ENCODE data around the gene CUL4A. TPM values are rescaled to one million over a fixed set of nuclear protein-coding genes. Genes with fewer than 3 reads are reported as not detected.

The CUL4A gene
- total and polyA plus RNA-seq, 2 experiments from 2014 or later, result 67.3 to 197 TPM

- no peaks in the 10 kb centered on the region for H3K9me3 ChIP-seq (ENCODE audit: low read depth)
- H3K4me3 ChIP-seq, result no peak overlapping the region
- no peak overlapping the region for H2AFZ ChIP-seq
- peaks cover 2% of the 10 kb centered on the region for H3K36me3 ChIP-seq (ENCODE audit: low read depth)
- peaks cover 100% of the 10 kb centered on the region for H3K79me2 ChIP-seq (ENCODE audit: insufficient read depth)
- in situ Hi-C loops (cut with MboI), result loop anchor here (10.0 kb wide), 1 partner anchor 185 kb away; no protein-coding TSS in a partner anchor
- peaks cover 22% of the 10 kb centered on the region for H3K4me1 ChIP-seq (ENCODE audit: insufficient read depth)
- H3K9me2 ChIP-seq (ENCODE audit: insufficient read depth), result no peaks in the 10 kb centered on the region
- peaks cover 31% of the 10 kb centered on the region for H3F3A ChIP-seq (ENCODE audit: insufficient read depth)
- H3K27me3 ChIP-seq (replicated peaks; ENCODE audit: insufficient read depth), result no peaks in the 10 kb centered on the region
- WGBS, 2 experiments (ENCODE audit: low coverage in 1 of 2, low lambda C conversion rate in 2 of 2, missing lambda C conversion rate in 2 of 2), result 83% methylated on average over 14 of the region's 14 CpGs
- H3K9ac ChIP-seq, result no peak overlapping the region
- peak; percentile 53 for DNase-seq
- H4K20me1 ChIP-seq (ENCODE audit: insufficient read depth), result peaks cover 25% of the 10 kb centered on the region
- TF ChIP-seq EZH2phosphoT487 (IDR thresholded peaks at IDR 0.05; ENCODE audit: insufficient read depth, low read depth), result no peak
- TF ChIP-seq EZH2 (IDR thresholded peaks at IDR 0.05; ENCODE audit: insufficient read depth, poor library complexity, severe bottlenecking), result no peak
- no peak overlapping the region for H3K4me2 ChIP-seq (ENCODE audit: unreplicated experiment)
- no peak overlapping the region for H3K27ac ChIP-seq
These were observed 10.0 kb downstream of the CUL4A start for GRCh38 chr13:113219256-113219940.

- Histone ChIP-seq H3K27me3 (replicated peaks; ENCODE audit: insufficient read depth) (no peaks in the 10 kb centered on the region), H3K9me2 (ENCODE audit: insufficient read depth) (no peaks in the 10 kb centered on the region), H3K36me3 (ENCODE audit: low read depth) (peaks cover 10% of the 10 kb centered on the region), H3K4me2 (ENCODE audit: unreplicated experiment) (no peak overlapping the region), H3K9ac (no peak overlapping the region), H4K20me1 (ENCODE audit: insufficient read depth) (peaks cover 22% of the 10 kb centered on the region), H3K9me3 (ENCODE audit: low read depth) (no peaks in the 10 kb centered on the region), H3K4me3 (no peak overlapping the region), H3K27ac (no peak overlapping the region), H3K79me2 (ENCODE audit: insufficient read depth) (peaks cover 100% of the 10 kb centered on the region), H2AFZ (no peak overlapping the region), H3F3A (ENCODE audit: insufficient read depth) (peaks cover 31% of the 10 kb centered on the region), H3K4me1 (ENCODE audit: insufficient read depth) (peaks cover 22% of the 10 kb centered on the region)
- TF ChIP-seq EZH2phosphoT487 (IDR thresholded peaks at IDR 0.05; ENCODE audit: insufficient read depth, low read depth) (no peak), EZH2 (IDR thresholded peaks at IDR 0.05; ENCODE audit: insufficient read depth, poor library complexity, severe bottlenecking) (no peak)
- 73 to 77% methylated on average over 13 of the region's 13 CpGs for WGBS, 2 experiments (ENCODE audit: low coverage in 1 of 2, low lambda C conversion rate in 2 of 2, missing lambda C conversion rate in 2 of 2)
- in situ Hi-C loops (cut with MboI), result no loop called here
- DNase-seq, result no peak
These were observed 10.8 kb downstream of the CUL4A start for GRCh38 chr13:113220141-113220598.

GRCh38 chr13:113220877-113221276, 11.5 kb downstream of the CUL4A start:
- Histone ChIP-seq H3K4me2 (ENCODE audit: unreplicated experiment) (no peak overlapping the region), H3K9me2 (ENCODE audit: insufficient read depth) (no peaks in the 10 kb centered on the region), H3K79me2 (ENCODE audit: insufficient read depth) (peaks cover 100% of the 10 kb centered on the region), H3K9ac (no peak overlapping the region), H3K4me3 (no peak overlapping the region), H3K4me1 (ENCODE audit: insufficient read depth) (peaks cover 21% of the 10 kb centered on the region), H3F3A (ENCODE audit: insufficient read depth) (peaks cover 30% of the 10 kb centered on the region), H3K27ac (no peak overlapping the region), H3K36me3 (ENCODE audit: low read depth) (peaks cover 10% of the 10 kb centered on the region), H2AFZ (no peak overlapping the region), H3K27me3 (replicated peaks; ENCODE audit: insufficient read depth) (no peaks in the 10 kb centered on the region), H4K20me1 (ENCODE audit: insufficient read depth) (peaks cover 17% of the 10 kb centered on the region), H3K9me3 (ENCODE audit: low read depth) (no peaks in the 10 kb centered on the region)
- in situ Hi-C loops (cut with MboI), result no loop called here
- 91 to 95% methylated on average over 7 of the region's 7 CpGs for WGBS, 2 experiments (ENCODE audit: low coverage in 1 of 2, low lambda C conversion rate in 2 of 2, missing lambda C conversion rate in 2 of 2)
- TF ChIP-seq EZH2 (IDR thresholded peaks at IDR 0.05; ENCODE audit: insufficient read depth, poor library complexity, severe bottlenecking), result no peak
- no peak for TF ChIP-seq EZH2phosphoT487 (IDR thresholded peaks at IDR 0.05; ENCODE audit: insufficient read depth, low read depth)
- no peak for DNase-seq

- peaks cover 15% of the 10 kb centered on the region for H3K36me3 ChIP-seq (ENCODE audit: low read depth)
- no peak overlapping the region for H3K9ac ChIP-seq
- no peaks in the 10 kb centered on the region for H3K9me2 ChIP-seq (ENCODE audit: insufficient read depth)
- in situ Hi-C loops (cut with MboI), result no loop called here
- peaks cover 100% of the 10 kb centered on the region for H3K79me2 ChIP-seq (ENCODE audit: insufficient read depth)
- WGBS, 2 experiments (ENCODE audit: low coverage in 1 of 2, low lambda C conversion rate in 2 of 2, missing lambda C conversion rate in 2 of 2), result 90 to 95% methylated on average over 7 of the region's 7 CpGs
- peaks cover 5% of the 10 kb centered on the region; the same call in 1 of the 2 replicates for H4K20me1 ChIP-seq (ENCODE audit: insufficient read depth)
- no peaks in the 10 kb centered on the region for H3K4me1 ChIP-seq (ENCODE audit: insufficient read depth)
- no peaks in the 10 kb centered on the region for H3K27me3 ChIP-seq (replicated peaks; ENCODE audit: insufficient read depth)
- H3K4me2 ChIP-seq (ENCODE audit: unreplicated experiment), result no peak overlapping the region
- H2AFZ ChIP-seq, result no peak overlapping the region
- peaks cover 9% of the 10 kb centered on the region; the same call in 1 of the 2 replicates for H3F3A ChIP-seq (ENCODE audit: insufficient read depth)
- no peaks in the 10 kb centered on the region for H3K9me3 ChIP-seq (ENCODE audit: low read depth)
- H3K4me3 ChIP-seq, result no peak overlapping the region
- DNase-seq, result no peak
- TF ChIP-seq EZH2 (IDR thresholded peaks at IDR 0.05; ENCODE audit: insufficient read depth, poor library complexity, severe bottlenecking), result no peak
- no peak for TF ChIP-seq EZH2phosphoT487 (IDR thresholded peaks at IDR 0.05; ENCODE audit: insufficient read depth, low read depth)
- no peak overlapping the region for H3K27ac ChIP-seq
These were observed 13.7 kb downstream of the CUL4A start for GRCh38 chr13:113223070-113223469.
